KMS-11 (cell line): ENCODE measurements around the gene PIEZO2.

Experiments
- H2AFZ ChIP-seq: fragments of 200-600 bp; sonication (generic); 2 replicates; pipeline ENCODE4 v1.6.1; 2016; ENCODE audit warnings: antibody characterized with exemption, mixed run types, low read depth
- H3K27ac ChIP-seq: fragments of 200-600 bp; sonication (generic); 2 replicates; pipeline ENCODE4 v1.6.1; 2016; ENCODE audit warnings: mild to moderate bottlenecking, mixed run types
- H3K27me3 ChIP-seq: fragments of 200-600 bp; sonication (generic); 2 replicates; pipeline ENCODE4 v1.6.1; 2017; ENCODE audit warnings: mild to moderate bottlenecking, low read depth, mixed run types, moderate library complexity; ENCODE audit not compliant: insufficient read depth
- H3K36me3 ChIP-seq: fragments of 200-600 bp; sonication (generic); 2 replicates; pipeline ENCODE4 v1.6.1; 2017; ENCODE audit warnings: mild to moderate bottlenecking, mixed run types; ENCODE audit not compliant: insufficient read depth
- H3K4me1 ChIP-seq: fragments of 200-600 bp; sonication (generic); 2 replicates; pipeline ENCODE4 v1.6.1; 2016; ENCODE audit warnings: mild to moderate bottlenecking, low read depth, mixed run types; ENCODE audit not compliant: poor library complexity, severe bottlenecking
- H3K4me2 ChIP-seq: fragments of 200-600 bp; sonication (generic); 2 replicates; pipeline ENCODE4 v1.7.0; 2016; ENCODE audit warnings: mild to moderate bottlenecking, mixed run types
- H3K4me3 ChIP-seq: fragments of 200-600 bp; sonication (generic); IDR thresholded peaks from 2 replicates; pipeline ENCODE4 v1.6.1; 2017; ENCODE audit warnings: low read depth, low read length, mixed read lengths; ENCODE audit not compliant: insufficient read depth
- H3K79me2 ChIP-seq: fragments of 200-600 bp; sonication (generic); 2 replicates; pipeline ENCODE4 v1.6.1; 2016; ENCODE audit warnings: low read depth, mixed run types; ENCODE audit not compliant: insufficient read depth
- H3K9ac ChIP-seq: fragments of 200-600 bp; sonication (generic); 2 replicates; pipeline ENCODE4 v1.6.1; 2016; ENCODE audit warnings: mild to moderate bottlenecking, mixed run types
- H4K20me1 ChIP-seq: fragments of 200-600 bp; sonication (generic); 2 replicates; pipeline ENCODE4 v1.6.1; 2016; ENCODE audit warnings: mild to moderate bottlenecking, mixed run types; ENCODE audit not compliant: insufficient read depth
- CTCF ChIP-seq: fragments of 200-600 bp; sonication (generic); conservative IDR thresholded peaks from 2 replicates; pipeline ENCODE4 v1.6.1; 2017; ENCODE audit warnings: low read depth, mild to moderate bottlenecking, antibody characterized with exemption, low read length, moderate library complexity, mixed read lengths

Gene PIEZO2

GRCh38 chr18:11024928-11025669 lies 124.3 kb downstream of the PIEZO2 start:
- no peak overlapping the region for H3K4me2 ChIP-seq
- H3K27ac ChIP-seq: no peak overlapping the region
- no peaks in the 10 kb centered on the region for H3K27me3 ChIP-seq
- peaks cover 12% of the 10 kb centered on the region for H3K4me1 ChIP-seq
- H3K36me3 ChIP-seq: no peaks in the 10 kb centered on the region
- H3K79me2 ChIP-seq: no peaks in the 10 kb centered on the region
- H3K4me3 ChIP-seq: no peak overlapping the region
- TF ChIP-seq CTCF: no peak
- H3K9ac ChIP-seq: no peak overlapping the region
- no peak overlapping the region for H2AFZ ChIP-seq
- H4K20me1 ChIP-seq: no peaks in the 10 kb centered on the region

GRCh38 chr18:11021477-11021876 lies 127.9 kb downstream of the PIEZO2 start:
- Histone ChIP-seq H3K36me3 (no peaks in the 10 kb centered on the region), H3K4me2 (no peak overlapping the region), H3K79me2 (no peaks in the 10 kb centered on the region), H3K4me3 (no peak overlapping the region), H3K4me1 (peaks cover 14% of the 10 kb centered on the region), H3K27me3 (no peaks in the 10 kb centered on the region), H3K9ac (no peak overlapping the region), H4K20me1 (no peaks in the 10 kb centered on the region), H2AFZ (no peak overlapping the region), H3K27ac (no peak overlapping the region)
- no peak for TF ChIP-seq CTCF

GRCh38 chr18:11020877-11021414 lies 128.4 kb downstream of the PIEZO2 start:
- Histone ChIP-seq H3K36me3 (no peaks in the 10 kb centered on the region), H3K27ac (no peak overlapping the region), H2AFZ (no peak overlapping the region), H3K79me2 (no peaks in the 10 kb centered on the region), H4K20me1 (no peaks in the 10 kb centered on the region), H3K27me3 (no peaks in the 10 kb centered on the region), H3K9ac (no peak overlapping the region), H3K4me3 (no peak overlapping the region), H3K4me2 (no peak overlapping the region), H3K4me1 (peaks cover 14% of the 10 kb centered on the region)
- TF ChIP-seq CTCF: no peak

- no peaks in the 10 kb centered on the region for H4K20me1 ChIP-seq
- no peak overlapping the region for H3K9ac ChIP-seq
- H3K79me2 ChIP-seq: no peaks in the 10 kb centered on the region
- H3K4me1 ChIP-seq: peaks cover 14% of the 10 kb centered on the region
- no peak overlapping the region for H2AFZ ChIP-seq
- no peak overlapping the region for H3K4me2 ChIP-seq
- H3K36me3 ChIP-seq: no peaks in the 10 kb centered on the region
- H3K27ac ChIP-seq: no peak overlapping the region
- no peak overlapping the region for H3K4me3 ChIP-seq
- TF ChIP-seq CTCF: no peak
- H3K27me3 ChIP-seq: no peaks in the 10 kb centered on the region
These were observed 129.1 kb downstream of the PIEZO2 start for GRCh38 chr18:11020161-11020853.
